ENCODE data around the gene SEC31B.

SEC31B gene

DNA sequence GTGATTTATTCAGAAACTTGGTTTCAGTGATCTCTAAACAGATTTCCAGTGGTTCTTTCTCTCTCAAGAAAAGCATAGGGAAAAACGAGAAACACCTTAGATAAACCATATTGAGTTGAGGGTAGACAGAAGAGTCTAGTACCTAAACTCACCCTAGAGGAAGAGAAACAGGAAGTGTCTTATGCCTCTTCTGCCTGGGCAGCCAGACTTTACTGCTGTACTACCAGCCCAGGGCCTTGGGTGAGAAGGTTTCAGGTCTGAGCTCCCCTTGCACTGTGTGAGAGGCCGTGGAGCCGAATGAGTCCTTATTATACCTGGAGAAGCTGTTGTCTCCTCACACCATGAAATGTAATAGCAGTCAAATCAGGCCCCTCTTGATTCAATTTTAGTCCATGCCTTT is 34.3 kb upstream of the SEC31B start:
- Histone ChIP-seq H3K4me3 (ENCODE audit: low read length) (no peak overlapping the region), H3K9ac (ENCODE audit: low read length) (no peak overlapping the region), H3K9me3 (ENCODE audit: control insufficient read depth, low read length) (no peaks in the 10 kb centered on the region), H3K27me3 (ENCODE audit: control insufficient read depth, insufficient read depth, low read length) (no peaks in the 10 kb centered on the region), H3K4me1 (ENCODE audit: control insufficient read depth, insufficient read depth, low read length) (peaks cover 5% of the 10 kb centered on the region), H3K36me3 (ENCODE audit: control insufficient read depth, insufficient read depth, low read length) (no peaks in the 10 kb centered on the region)

DNA sequence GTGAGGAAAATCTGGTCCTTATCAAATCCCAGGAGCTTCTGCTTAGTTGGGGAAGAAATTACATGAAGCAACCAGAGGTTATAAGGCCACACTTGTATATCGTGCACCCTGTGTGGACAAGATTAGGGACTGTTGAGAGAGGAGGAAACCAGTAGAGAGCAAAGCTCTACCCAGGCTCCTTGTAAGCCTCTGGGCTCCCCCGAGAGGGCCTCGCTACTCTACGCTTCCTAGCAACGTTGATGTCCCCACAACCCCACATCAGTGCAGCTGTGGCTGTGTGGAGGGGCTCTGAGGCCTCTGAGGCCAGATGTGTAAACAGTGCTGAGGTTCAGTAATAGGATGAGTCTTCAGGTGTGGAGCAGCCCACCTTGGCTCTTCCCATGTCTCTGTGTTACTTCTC is 32.1 kb upstream of the SEC31B start:
- Histone ChIP-seq H3K9ac (ENCODE audit: low read length) (no peak overlapping the region), H3K9me3 (ENCODE audit: control insufficient read depth, low read length) (no peaks in the 10 kb centered on the region), H3K36me3 (ENCODE audit: control insufficient read depth, insufficient read depth, low read length) (peaks cover 4% of the 10 kb centered on the region), H3K27me3 (ENCODE audit: control insufficient read depth, insufficient read depth, low read length) (no peaks in the 10 kb centered on the region), H3K4me1 (ENCODE audit: control insufficient read depth, insufficient read depth, low read length) (peaks cover 5% of the 10 kb centered on the region), H3K4me3 (ENCODE audit: low read length) (no peak overlapping the region)

DNA sequence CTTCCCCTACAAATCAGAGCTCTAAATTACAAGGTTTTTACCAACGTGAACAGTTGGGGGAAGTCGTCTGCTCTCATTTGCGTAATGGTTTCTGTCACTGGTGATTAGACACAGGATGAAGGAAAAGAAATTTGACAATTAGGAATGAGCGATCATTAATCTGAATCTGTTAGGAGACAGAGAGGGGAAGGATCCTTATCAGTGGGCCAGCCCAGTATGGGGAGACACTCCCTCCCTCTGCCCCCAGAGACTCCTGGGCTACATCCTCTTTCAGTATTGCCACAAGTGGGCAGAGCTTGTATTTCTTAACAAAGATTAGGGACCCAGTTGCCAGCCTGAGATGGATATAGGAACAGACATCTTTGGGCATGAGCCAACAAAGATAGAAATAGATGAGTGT is 31.5 kb upstream of the SEC31B start:
- peaks cover 4% of the 10 kb centered on the region for H3K36me3 ChIP-seq (ENCODE audit: control insufficient read depth, insufficient read depth, low read length)
- no peak overlapping the region for H3K9ac ChIP-seq (ENCODE audit: low read length)
- no peak overlapping the region for H3K4me3 ChIP-seq (ENCODE audit: low read length)
- no peaks in the 10 kb centered on the region for H3K9me3 ChIP-seq (ENCODE audit: control insufficient read depth, low read length)
- peaks cover 5% of the 10 kb centered on the region for H3K4me1 ChIP-seq (ENCODE audit: control insufficient read depth, insufficient read depth, low read length)
- H3K27me3 ChIP-seq (ENCODE audit: control insufficient read depth, insufficient read depth, low read length): no peaks in the 10 kb centered on the region

DNA sequence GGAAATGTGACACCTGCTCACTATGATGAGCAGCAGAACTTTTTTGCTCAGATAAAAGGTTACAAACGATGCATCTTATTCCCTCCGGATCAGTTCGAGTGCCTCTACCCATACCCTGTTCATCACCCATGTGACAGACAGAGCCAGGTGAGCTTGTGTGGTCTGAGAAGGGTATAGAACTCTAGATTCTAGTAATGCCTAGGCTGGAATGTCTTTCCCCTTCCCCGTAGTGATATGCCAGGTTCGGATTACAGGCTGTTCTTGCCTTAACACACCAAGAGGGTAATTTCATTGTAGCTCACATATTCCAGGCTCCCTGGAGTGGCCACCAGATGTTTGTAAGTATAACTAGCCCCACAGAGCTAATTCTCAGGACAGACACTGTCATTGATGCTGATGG is 25.3 kb upstream of the SEC31B start:
- Histone ChIP-seq H3K4me1 (ENCODE audit: control insufficient read depth, insufficient read depth, low read length) (no peaks in the 10 kb centered on the region), H3K27me3 (ENCODE audit: control insufficient read depth, insufficient read depth, low read length) (no peaks in the 10 kb centered on the region), H3K4me3 (ENCODE audit: low read length) (no peak overlapping the region), H3K36me3 (ENCODE audit: control insufficient read depth, insufficient read depth, low read length) (peaks cover 4% of the 10 kb centered on the region), H3K9ac (ENCODE audit: low read length) (no peak overlapping the region), H3K9me3 (ENCODE audit: control insufficient read depth, low read length) (no peaks in the 10 kb centered on the region)

DNA sequence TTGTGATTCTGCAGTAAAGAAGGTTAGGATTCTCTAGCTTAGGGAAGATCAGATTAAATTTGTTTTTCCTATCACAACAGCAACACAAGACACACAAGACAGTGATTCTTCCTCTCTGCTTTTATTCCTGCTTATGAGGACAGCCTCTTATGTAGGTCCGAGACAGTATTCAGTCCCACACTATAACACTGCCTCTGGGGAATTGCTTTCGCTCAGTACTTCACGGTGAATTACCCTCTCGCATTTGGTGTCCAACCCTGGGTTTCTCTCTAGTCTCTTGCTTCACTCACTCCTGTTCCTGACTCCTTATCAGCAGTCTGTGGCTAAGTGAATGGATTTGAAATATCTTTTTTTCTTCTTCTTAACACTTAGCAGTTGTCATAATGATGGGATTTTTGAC is 17.8 kb upstream of the SEC31B start:
- H3K4me1 ChIP-seq (ENCODE audit: control insufficient read depth, insufficient read depth, low read length): peaks cover 6% of the 10 kb centered on the region
- H3K9me3 ChIP-seq (ENCODE audit: control insufficient read depth, low read length): no peaks in the 10 kb centered on the region
- H3K27me3 ChIP-seq (ENCODE audit: control insufficient read depth, insufficient read depth, low read length): no peaks in the 10 kb centered on the region
- H3K36me3 ChIP-seq (ENCODE audit: control insufficient read depth, insufficient read depth, low read length): no peaks in the 10 kb centered on the region
- no peak overlapping the region for H3K9ac ChIP-seq (ENCODE audit: low read length)
- no peak overlapping the region for H3K4me3 ChIP-seq (ENCODE audit: low read length)

DNA sequence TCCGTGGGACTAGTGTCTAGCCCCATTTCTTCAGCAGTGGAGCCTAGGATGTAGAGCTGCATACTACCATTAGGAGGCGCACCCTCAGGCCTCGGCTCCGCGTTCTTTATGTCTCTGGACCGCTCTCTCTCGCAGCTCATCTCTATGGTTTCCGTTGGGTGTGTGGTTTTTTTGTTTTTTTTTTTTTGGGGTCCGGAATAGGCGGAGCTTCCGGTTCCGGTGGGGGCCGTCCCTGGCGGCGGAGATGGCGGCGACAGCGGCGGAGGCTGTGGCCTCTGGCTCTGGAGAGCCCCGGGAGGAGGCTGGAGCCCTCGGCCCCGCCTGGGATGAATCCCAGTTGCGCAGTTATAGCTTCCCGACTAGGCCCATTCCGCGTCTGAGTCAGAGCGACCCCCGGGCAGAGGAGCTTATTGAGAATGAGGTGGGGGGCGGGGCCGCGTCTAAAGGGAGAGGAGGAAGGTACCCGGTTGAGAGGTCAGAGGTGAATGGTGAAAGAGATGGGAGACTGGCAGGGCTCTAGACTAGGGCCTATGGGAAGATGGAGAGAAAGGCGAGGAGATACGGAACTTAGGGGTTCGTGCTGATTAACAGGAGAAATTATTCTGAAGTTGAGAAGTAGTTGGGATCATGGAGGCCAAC is 16.2 kb upstream of the SEC31B start, which contains the start of gene HIF1AN:
Gene HIF1AN, plus strand, starts transcription at position 229 of the 639 bp plus-strand sequence. Its CDS starts 16 bp downstream, at position 245.
- no peaks in the 10 kb centered on the region for H3K27me3 ChIP-seq (ENCODE audit: control insufficient read depth, insufficient read depth, low read length)
- peak within 1 kb of the TSS; percentile 74 for H3K9ac ChIP-seq (ENCODE audit: low read length)
- H3K36me3 ChIP-seq (ENCODE audit: control insufficient read depth, insufficient read depth, low read length): no peaks in the 10 kb centered on the region
- H3K4me1 ChIP-seq (ENCODE audit: control insufficient read depth, insufficient read depth, low read length): peaks cover 6% of the 10 kb centered on the region
- H3K4me3 ChIP-seq (ENCODE audit: low read length): peak within 1 kb of the TSS; percentile 36
- no peaks in the 10 kb centered on the region for H3K9me3 ChIP-seq (ENCODE audit: control insufficient read depth, low read length)

DNA sequence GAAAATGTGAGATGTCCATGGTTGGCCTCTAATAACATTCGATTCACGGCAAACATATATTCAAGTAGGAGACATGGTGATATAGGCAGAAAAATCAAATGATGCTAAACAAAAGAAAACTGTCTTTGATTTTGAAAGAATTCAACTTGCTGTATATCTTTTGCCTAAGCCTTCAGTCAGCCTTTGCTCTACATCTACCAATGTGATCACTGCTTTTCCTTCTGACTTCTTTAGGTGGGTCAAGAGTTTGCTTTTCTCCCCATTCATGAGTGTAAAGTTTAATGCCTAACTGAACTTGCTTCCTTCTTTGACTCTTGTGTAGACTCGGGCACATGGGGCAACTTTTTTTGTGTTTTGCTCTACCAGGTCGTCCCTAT is 15.7 kb upstream of the SEC31B start:
- peak overlapping the region; percentile 74 for H3K9ac ChIP-seq (ENCODE audit: low read length)
- H3K9me3 ChIP-seq (ENCODE audit: control insufficient read depth, low read length): no peaks in the 10 kb centered on the region
- no peaks in the 10 kb centered on the region for H3K36me3 ChIP-seq (ENCODE audit: control insufficient read depth, insufficient read depth, low read length)
- peak overlapping the region; percentile 36 for H3K4me3 ChIP-seq (ENCODE audit: low read length)
- H3K4me1 ChIP-seq (ENCODE audit: control insufficient read depth, insufficient read depth, low read length): peaks cover 6% of the 10 kb centered on the region
- no peaks in the 10 kb centered on the region for H3K27me3 ChIP-seq (ENCODE audit: control insufficient read depth, insufficient read depth, low read length)

DNA sequence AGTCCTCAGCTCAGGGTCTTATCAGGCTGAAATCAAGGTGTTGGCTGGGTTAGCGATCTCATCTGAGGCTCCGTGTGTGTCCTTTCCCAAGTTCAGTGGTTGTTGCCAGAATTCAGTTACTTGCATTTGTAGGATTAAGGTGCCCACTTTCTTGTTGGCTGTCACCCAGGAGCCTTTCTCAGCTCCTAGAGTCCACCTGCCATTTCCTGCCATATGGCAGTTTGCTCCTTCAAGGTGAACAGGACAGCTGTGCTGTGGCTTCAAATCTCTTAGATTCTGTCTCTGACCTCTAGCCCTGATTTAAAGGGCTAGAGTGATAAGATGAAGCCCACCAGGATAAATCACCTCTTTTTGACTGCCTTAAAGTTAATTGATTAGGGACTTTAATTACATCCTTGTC is 15.1 kb upstream of the SEC31B start:
- Histone ChIP-seq H3K4me3 (ENCODE audit: low read length) (no peak overlapping the region), H3K36me3 (ENCODE audit: control insufficient read depth, insufficient read depth, low read length) (no peaks in the 10 kb centered on the region), H3K9me3 (ENCODE audit: control insufficient read depth, low read length) (no peaks in the 10 kb centered on the region), H3K4me1 (ENCODE audit: control insufficient read depth, insufficient read depth, low read length) (peaks cover 11% of the 10 kb centered on the region), H3K9ac (ENCODE audit: low read length) (no peak overlapping the region), H3K27me3 (ENCODE audit: control insufficient read depth, insufficient read depth, low read length) (no peaks in the 10 kb centered on the region)

DNA sequence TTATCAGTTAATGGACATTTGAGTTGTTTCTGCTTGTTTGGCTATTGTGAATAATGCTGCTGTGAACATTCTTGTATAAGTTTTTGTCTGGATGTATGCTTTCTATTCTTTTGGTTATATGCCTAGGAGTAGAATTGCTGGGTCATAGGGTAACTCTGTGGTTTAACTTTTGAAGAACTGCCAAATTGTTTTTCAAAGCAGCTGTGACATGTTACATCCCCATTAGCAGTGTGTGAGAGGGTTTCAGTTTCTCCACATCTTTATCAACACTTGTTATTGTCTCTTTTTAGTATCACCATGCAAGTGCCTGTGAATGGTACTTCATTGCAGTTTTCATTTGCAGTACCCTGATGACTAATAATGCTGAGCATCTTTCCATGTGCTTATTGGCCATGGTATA is 12.1 kb upstream of the SEC31B start:
- H3K4me3 ChIP-seq (ENCODE audit: low read length): no peak overlapping the region
- no peaks in the 10 kb centered on the region for H3K36me3 ChIP-seq (ENCODE audit: control insufficient read depth, insufficient read depth, low read length)
- no peaks in the 10 kb centered on the region for H3K9me3 ChIP-seq (ENCODE audit: control insufficient read depth, low read length)
- H3K4me1 ChIP-seq (ENCODE audit: control insufficient read depth, insufficient read depth, low read length): peaks cover 15% of the 10 kb centered on the region
- H3K27me3 ChIP-seq (ENCODE audit: control insufficient read depth, insufficient read depth, low read length): no peaks in the 10 kb centered on the region
- H3K9ac ChIP-seq (ENCODE audit: low read length): no peak overlapping the region

DNA sequence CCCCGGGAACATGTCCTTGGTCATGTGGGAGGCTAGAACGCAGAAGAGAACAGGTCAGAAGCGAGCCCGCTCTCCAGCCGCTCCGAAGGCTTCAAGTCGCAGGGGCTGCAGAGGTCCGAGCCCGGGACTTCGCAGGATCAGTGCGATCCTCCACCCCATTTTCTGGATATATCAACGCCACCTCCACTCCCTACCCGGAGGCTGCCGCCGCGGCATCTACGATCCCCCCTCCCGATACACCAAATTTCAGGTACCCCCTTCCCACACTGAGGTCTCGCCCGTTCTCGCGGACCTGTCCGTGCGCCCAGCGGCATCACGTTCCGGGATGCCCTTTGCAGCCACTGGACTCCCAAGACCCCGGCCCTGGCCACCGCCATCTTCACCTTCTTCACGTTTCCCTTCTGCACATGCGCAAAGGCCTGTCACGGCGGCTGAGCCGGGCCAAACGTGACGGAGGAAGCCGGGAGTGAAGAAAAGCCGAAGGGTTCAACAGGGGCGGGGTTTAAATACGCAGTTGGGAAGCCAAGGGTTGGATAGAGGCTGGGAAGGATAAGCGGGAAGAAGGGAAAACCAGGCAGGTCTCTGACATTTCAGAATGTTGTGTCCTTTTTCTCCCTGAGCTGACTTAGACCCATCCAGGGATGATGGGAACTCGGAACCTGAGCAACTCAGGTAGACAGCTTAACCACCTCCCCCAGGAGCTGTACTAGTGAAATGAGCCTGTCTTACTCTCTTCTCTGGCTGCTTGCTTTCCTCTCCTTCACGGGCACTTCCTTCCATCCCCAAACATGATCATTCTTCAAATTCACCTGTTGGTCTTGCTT is 10.0 kb upstream of the SEC31B start, which contains the start of gene NDUFB8:
Gene NDUFB8, minus strand, starts transcription at position 397 of the 824 bp plus-strand sequence. Its CDS starts 20 bp downstream, at position 377.
- Histone ChIP-seq H3K36me3 (ENCODE audit: control insufficient read depth, insufficient read depth, low read length) (no peaks in the 10 kb centered on the region), H3K9ac (ENCODE audit: low read length) (peak within 1 kb of the TSS; percentile 92), H3K4me1 (ENCODE audit: control insufficient read depth, insufficient read depth, low read length) (peaks cover 10% of the 10 kb centered on the region), H3K4me3 (ENCODE audit: low read length) (peak within 1 kb of the TSS; percentile 81), H3K27me3 (ENCODE audit: control insufficient read depth, insufficient read depth, low read length) (no peaks in the 10 kb centered on the region), H3K9me3 (ENCODE audit: control insufficient read depth, low read length) (no peaks in the 10 kb centered on the region)

DNA sequence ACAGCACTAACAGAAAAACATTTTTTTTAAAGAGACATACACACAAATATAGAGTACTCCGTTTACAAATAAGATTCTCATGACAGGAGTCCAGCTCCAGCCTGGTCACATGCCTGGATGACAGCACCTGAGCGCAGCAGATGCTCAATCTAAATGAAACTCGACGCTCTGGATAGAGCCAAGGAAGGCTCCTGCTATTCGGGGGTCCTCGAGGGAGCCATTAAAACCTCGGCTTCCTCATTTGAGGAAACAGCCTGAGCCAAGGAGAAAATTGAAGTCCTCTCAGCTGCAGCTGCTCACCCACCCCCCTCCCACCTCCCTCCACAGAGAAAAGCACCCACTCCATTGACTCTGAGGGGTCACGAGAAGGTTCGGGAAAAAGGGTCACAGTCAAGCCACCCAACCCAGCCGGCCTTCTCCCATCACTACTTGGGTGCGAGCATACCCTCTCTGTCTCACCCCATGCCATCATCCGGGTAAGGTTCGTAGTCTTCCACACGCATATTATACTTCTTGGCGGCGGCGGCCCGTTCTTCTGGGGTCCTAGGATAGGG is 9.3 kb upstream of the SEC31B start:
- H3K9me3 ChIP-seq (ENCODE audit: control insufficient read depth, low read length): no peaks in the 10 kb centered on the region
- H3K4me3 ChIP-seq (ENCODE audit: low read length): peak overlapping the region; percentile 81
- H3K4me1 ChIP-seq (ENCODE audit: control insufficient read depth, insufficient read depth, low read length): peaks cover 10% of the 10 kb centered on the region
- H3K27me3 ChIP-seq (ENCODE audit: control insufficient read depth, insufficient read depth, low read length): no peaks in the 10 kb centered on the region
- H3K36me3 ChIP-seq (ENCODE audit: control insufficient read depth, insufficient read depth, low read length): no peaks in the 10 kb centered on the region
- peak overlapping the region; percentile 92 for H3K9ac ChIP-seq (ENCODE audit: low read length)
